ENCODE results near the gene TTN. TPM values are rescaled to one million over a fixed set of nuclear protein-coding genes. Genes with fewer than 3 reads are reported as not detected.

Gene TTN
- total and polyA plus RNA-seq, 10 of the 15 experiments (the other 5 are each of a cell fraction or from before 2014, with no cell fraction given), result 0.15 to 9.0 (median 1.8) TPM

- ChIA-PET RAD21 (ENCODE audit: unreplicated experiment) (interaction anchor here (0.6 to 1.0 kb wide), 2 partner anchors 25 to 41 kb away, joined by 3 to 4 read pairs; no protein-coding TSS in a partner anchor), POLR2A (interaction anchor here (0.8 to 1.6 kb wide), 2 partner anchors 17 to 171 kb away, joined by 3 read pairs; no protein-coding TSS in a partner anchor), SMC1A (ENCODE audit: uncharacterized antibody, unreplicated experiment) (interaction anchor here (0.6 to 2.9 kb wide), 4 partner anchors 11 to 379 kb away, joined by 3 to 8 read pairs (median 4); no protein-coding TSS in a partner anchor), CTCF (interaction anchor here (0.7 to 2.4 kb wide), 6 partner anchors 9 to 204 kb away, joined by 3 to 6 read pairs (median 3); partner anchors contain the start of gene PLEKHA3)
- Histone ChIP-seq H3K79me2 (ENCODE audit: control insufficient read depth, insufficient read depth, low read length) (no peaks in the 10 kb centered on the region), H3K4me3 (no peak overlapping the region), H3K27ac (ENCODE audit: control insufficient read depth, insufficient read depth) (no peak overlapping the region), H3K9ac (ENCODE audit: control insufficient read depth, insufficient read depth, low read length) (no peak overlapping the region), H3K4me2 (ENCODE audit: control insufficient read depth, insufficient read depth) (no peak overlapping the region), H3K27me3 (replicated peaks in 1 of 2; ENCODE audit: control insufficient read depth in 2 of 2, insufficient read depth in 2 of 2, low read length in 1 of 2) (no peaks in the 10 kb centered on the region), H3K36me3 (ENCODE audit: control insufficient read depth in 2 of 2, insufficient read depth in 2 of 2, low read length in 1 of 2) (peaks cover 6 to 29% of the 10 kb centered on the region in 2 experiments), H3K9me3 (replicated peaks; ENCODE audit: control insufficient read depth, insufficient read depth, low read length) (no peaks in the 10 kb centered on the region), H3K4me1 (ENCODE audit: control insufficient read depth, insufficient read depth, low read length) (no peaks in the 10 kb centered on the region), H4K20me1 (ENCODE audit: control insufficient read depth, insufficient read depth) (no peaks in the 10 kb centered on the region), H2AFZ (ENCODE audit: control insufficient read depth, low read depth, low read length) (no peak overlapping the region)
- ATAC-seq (no peak), DNase-seq (ENCODE audit: low read depth, low spot score) (no peak), FAIRE-seq (no peak)
- no TSS peak for BruUV-seq (replicated peaks)
- no peak for TF ChIP-seq CBX5 (IDR thresholded peaks at IDR 0.05; ENCODE audit: low read depth)
- no peak for TF ChIP-seq ZSCAN29 (IDR thresholded peaks at IDR 0.05)
- no peak for TF ChIP-seq DPF2 (IDR thresholded peaks at IDR 0.05)
- no peak for TF ChIP-seq MTA2 (IDR thresholded peaks at IDR 0.05; ENCODE audit: low read depth)
- no peak for TF ChIP-seq NRF1 (conservative IDR thresholded peaks at IDR 0.05; ENCODE audit: low read depth, low read length)
- TF ChIP-seq ZNF384 (IDR thresholded peaks at IDR 0.05; ENCODE audit: borderline replicate concordance, low read depth, low read length), result no peak
- no peak for TF ChIP-seq EP300 (IDR thresholded peaks at IDR 0.05; ENCODE audit: borderline replicate concordance in 1 of 2, control insufficient read depth in 1 of 2, low read depth in 2 of 2, low read length in 2 of 2)
- TF ChIP-seq ZNF24 (IDR thresholded peaks at IDR 0.05), result no peak
- no peak for TF ChIP-seq MEF2B (IDR thresholded peaks at IDR 0.05; ENCODE audit: partially characterized antibody, poor library complexity, severe bottlenecking)
- TF ChIP-seq RELA (IDR thresholded peaks at IDR 0.05; ENCODE audit: borderline replicate concordance, partially characterized antibody), result no peak
- no peak for TF ChIP-seq CUX1 (IDR thresholded peaks at IDR 0.05; ENCODE audit: insufficient replicate concordance, low read depth, low read length)
- TF ChIP-seq SMAD1 (IDR thresholded peaks at IDR 0.05; ENCODE audit: low read depth, partially characterized antibody), result no peak
- no peak for TF ChIP-seq REST (IDR thresholded peaks at IDR 0.05; ENCODE audit: low read depth, low read length)
- intact Hi-C loops (cut with micrococcal nuclease; ENCODE audit: unreplicated experiment), result no loop called here
- WGBS (ENCODE audit: insufficient coverage, insufficient replicate concordance, low lambda C conversion rate, missing lambda C conversion rate), result 66% methylated on average over 4 of the region's 4 CpGs
- in situ Hi-C loops (cut with MboI), result no loop called here
Observed at GRCh38 chr2:178496049-178496448, 311.2 kb downstream of the TTN start.

All from GM12878 (cell line).